H9 (cell line): ENCODE measurements around the gene CLK4. TPM values are rescaled to one million over a fixed set of nuclear protein-coding genes. Genes with fewer than 3 reads are reported as not detected.

ENCODE experiments used
- DNase-seq: peaks from one replicate; pipeline ENCODE4 v3.0.0-alpha.2; 2017
- H2AFZ ChIP-seq: one replicate; pipeline ENCODE4 v1.6.1; 2013; ENCODE audit warnings: mild to moderate bottlenecking, low read length, control low read depth, moderate library complexity
- H2AK5ac ChIP-seq: 2 replicates; pipeline ENCODE4 v1.6.1; 2013; ENCODE audit warnings: low read length, control low read depth, mixed read lengths; ENCODE audit not compliant: insufficient read length
- H2BK120ac ChIP-seq: one replicate; pipeline ENCODE4 v1.6.1; 2013; ENCODE audit warnings: low read depth, mild to moderate bottlenecking, low read length, control low read depth, inconsistent platforms; ENCODE audit not compliant: poor library complexity, severe bottlenecking
- H2BK12ac ChIP-seq: 2 replicates; pipeline ENCODE4 v1.6.1; 2013; ENCODE audit warnings: low read length, control low read depth, mixed read lengths, low read depth; ENCODE audit not compliant: insufficient read length
- H2BK15ac ChIP-seq: 2 replicates; pipeline ENCODE4 v1.6.1; 2013; ENCODE audit warnings: low read depth, low read length, control low read depth
- H2BK20ac ChIP-seq: one replicate; pipeline ENCODE4 v1.6.1; 2013; ENCODE audit warnings: low read depth, mild to moderate bottlenecking, low read length, control low read depth, inconsistent platforms; ENCODE audit not compliant: poor library complexity, severe bottlenecking
- H2BK5ac ChIP-seq: 2 replicates; pipeline ENCODE4 v1.6.1; 2013; ENCODE audit warnings: low read length, control low read depth, mixed read lengths; ENCODE audit not compliant: insufficient read length
- H3K14ac ChIP-seq: 2 replicates; pipeline ENCODE4 v1.6.1; 2013; ENCODE audit warnings: low read length, control low read depth; ENCODE audit not compliant: insufficient read depth
- H3K18ac ChIP-seq: 2 replicates; pipeline ENCODE4 v1.6.1; 2013; ENCODE audit warnings: low read depth, mild to moderate bottlenecking, mixed read lengths, low read length, control low read depth; ENCODE audit not compliant: insufficient read length
- H3K23ac ChIP-seq: 2 replicates; pipeline ENCODE4 v1.6.1; 2013; ENCODE audit warnings: low read length, control low read depth, mixed read lengths, low read depth; ENCODE audit not compliant: insufficient read length
- H3K23me2 ChIP-seq: 2 replicates; pipeline ENCODE4 v1.6.1; 2013; ENCODE audit warnings: low read depth, mild to moderate bottlenecking, mixed read lengths, low read length, control low read depth; ENCODE audit not compliant: insufficient read length, poor library complexity, severe bottlenecking
- H3K27ac ChIP-seq: 2 replicates; pipeline ENCODE4 v1.5.1; 2013; ENCODE audit warnings: low read length, control low read depth, mixed read lengths, low read depth; ENCODE audit not compliant: insufficient read length
- H3K27me3 ChIP-seq: 2 replicates; pipeline ENCODE4 v1.6.1; 2013; ENCODE audit warnings: low read length, control low read depth, inconsistent platforms; ENCODE audit not compliant: insufficient read depth
- H3K4ac ChIP-seq: 2 replicates; pipeline ENCODE4 v1.6.1; 2013; ENCODE audit warnings: low read depth, mild to moderate bottlenecking, control low read depth, inconsistent platforms, low read length, moderate library complexity
- H3K4me1 ChIP-seq: 2 replicates; pipeline ENCODE4 v1.6.1; 2013; ENCODE audit warnings: low read length, control low read depth, inconsistent platforms; ENCODE audit not compliant: insufficient read depth
- H3K4me2 ChIP-seq: 2 replicates; pipeline ENCODE4 v1.6.1; 2013; ENCODE audit warnings: low read length, control low read depth, mixed read lengths; ENCODE audit not compliant: insufficient read length, insufficient read depth
- H3K56ac ChIP-seq: 2 replicates; pipeline ENCODE4 v1.6.1; 2013; ENCODE audit warnings: low read depth, mild to moderate bottlenecking, mixed read lengths, low read length, control low read depth; ENCODE audit not compliant: insufficient read length
- H3K79me1 ChIP-seq: 2 replicates; pipeline ENCODE4 v1.6.1; 2013; ENCODE audit warnings: low read depth, mild to moderate bottlenecking, moderate library complexity, low read length, control low read depth, inconsistent platforms; ENCODE audit not compliant: insufficient read depth, poor library complexity, severe bottlenecking
- H3K79me2 ChIP-seq: 2 replicates; pipeline ENCODE4 v1.6.1; 2013; ENCODE audit warnings: low read length, control low read depth, inconsistent platforms; ENCODE audit not compliant: insufficient read depth
- H3K9ac ChIP-seq: 2 replicates; pipeline ENCODE4 v1.6.1; 2013; ENCODE audit warnings: low read length, control low read depth, mixed read lengths; ENCODE audit not compliant: insufficient read length; ENCODE audit errors: extremely low read depth
- H3K9me3 ChIP-seq: one replicate; pipeline ENCODE4 v1.6.1; 2013; ENCODE audit warnings: low read depth, low read length, inconsistent platforms; ENCODE audit not compliant: control insufficient read depth
- H3T11ph ChIP-seq: one replicate; pipeline ENCODE4 v1.6.1; 2013; ENCODE audit warnings: mild to moderate bottlenecking, low read length, control low read depth, inconsistent platforms
- H4K20me1 ChIP-seq: one replicate; pipeline ENCODE4 v1.6.1; 2013; ENCODE audit not compliant: control insufficient read depth, insufficient read length, insufficient read depth
- H4K5ac ChIP-seq: 2 replicates; pipeline ENCODE4 v1.6.1; 2013; ENCODE audit warnings: low read depth, mild to moderate bottlenecking, mixed read lengths, low read length, control low read depth; ENCODE audit not compliant: insufficient read length
- H4K8ac ChIP-seq: replicated peaks from 2 replicates; pipeline ENCODE4 v1.6.1; 2013; ENCODE audit warnings: low read length, control low read depth, mixed read lengths, low read depth; ENCODE audit not compliant: insufficient read length
- H4K91ac ChIP-seq: 2 replicates; pipeline ENCODE4 v1.6.1; 2013; ENCODE audit warnings: low read depth, mild to moderate bottlenecking, moderate library complexity, mixed read lengths, low read length, control low read depth; ENCODE audit not compliant: insufficient read length
- H3K27ac Mint-ChIP-seq, 3 experiments: 2 replicates in 2 of 3; 3 replicates in 1 of 3; pipeline ENCODE4 v1.8.0; 2020 to 2021; ENCODE audit warnings: mixed read lengths in 3 of 3, mild to moderate bottlenecking in 1 of 3, moderate library complexity in 1 of 3
- H3K27me3 Mint-ChIP-seq: 2 replicates; pipeline ENCODE4 v1.8.0; 2021; ENCODE audit warnings: low read depth, mild to moderate bottlenecking, moderate library complexity, mixed read lengths
- H3K36me3 Mint-ChIP-seq, 3 experiments: 2 replicates in 2 of 3; 3 replicates in 1 of 3; pipeline ENCODE4 v1.8.0; 2020 to 2021; ENCODE audit warnings: low read depth in 3 of 3, mixed read lengths in 3 of 3; ENCODE audit not compliant: insufficient read depth in 1 of 3
- H3K4me1 Mint-ChIP-seq, 2 experiments: 2 replicates each; pipeline ENCODE4 v1.8.0; 2020; ENCODE audit warnings: mixed read lengths in 2 of 2
- H3K4me3 Mint-ChIP-seq, 2 experiments: 2 replicates in 1 of 2; 3 replicates in 1 of 2; pipeline ENCODE4 v1.8.0; 2020 to 2021; ENCODE audit warnings: mild to moderate bottlenecking in 2 of 2, mixed read lengths in 2 of 2, moderate library complexity in 1 of 2
- H3K9me3 Mint-ChIP-seq, 2 experiments: 2 replicates in 1 of 2; 3 replicates in 1 of 2; pipeline ENCODE4 v1.8.0; 2020; ENCODE audit warnings: mild to moderate bottlenecking in 2 of 2, mixed read lengths in 2 of 2, moderate library complexity in 1 of 2
- WGBS: extraction: QIAGEN DNeasy Blood & Tissue Kit; methylation state at CpG from one replicate; pipeline ENCODE4 v1.1.7; 2013; ENCODE audit warnings: missing lambda C conversion rate, low lambda C conversion rate, mixed read lengths; ENCODE audit not compliant: insufficient read length; ENCODE audit errors: extremely low coverage; 5-methylcytosine and 5-hydroxymethylcytosine counted together
- total RNA-seq: library from RNA; stranded (reverse); gene quantifications from 2 replicates; pipeline ENCODE4 v1.2.1, GENCODE V29; 2021
- TF ChIP-seq, protein P1 (sequence below): fragments of 200-600 bp; sonication (generic); conservative IDR thresholded peaks from 3 replicates; pipeline ENCODE4 v1.8.0; 2021; ENCODE audit warnings: antibody characterized with exemption, mild to moderate bottlenecking

Gene CLK4
- total RNA-seq, 1 experiment from 2014 or later, result 12.5 TPM

DNA sequence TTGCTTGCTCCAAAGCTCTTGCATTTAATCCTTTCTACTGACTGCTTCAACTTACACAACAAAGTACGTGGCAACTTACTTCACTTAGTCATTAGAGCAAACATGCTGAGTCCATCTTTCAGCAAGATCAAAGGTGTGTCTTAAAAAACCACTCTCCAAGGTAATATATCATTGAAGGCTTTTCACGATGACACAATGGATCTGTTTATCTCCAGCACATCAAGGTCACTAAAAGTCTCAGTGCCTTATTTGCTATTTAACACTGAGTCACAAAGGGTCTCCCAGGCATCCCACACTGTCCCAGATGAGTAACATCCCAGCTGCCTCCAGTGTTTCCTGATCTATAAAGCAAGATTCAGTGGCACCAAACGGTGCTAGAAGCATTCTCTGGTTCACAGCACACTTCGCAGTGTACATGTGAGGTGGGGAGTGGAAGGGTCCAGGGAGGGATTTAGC is 3.7 kb upstream of the CLK4 start:
- Histone ChIP-seq H2BK5ac (no peak overlapping the region), H2BK15ac (no peak overlapping the region), H2BK12ac (no peak overlapping the region), H3K27me3 (no peaks in the 10 kb centered on the region), H4K8ac (no peak overlapping the region), H3T11ph (no peak overlapping the region), H3K9me3 (no peaks in the 10 kb centered on the region), H3K23me2 (peaks cover 7% of the 10 kb centered on the region), H4K20me1 (no peaks in the 10 kb centered on the region), H3K14ac (no peak overlapping the region), H3K9ac (no peak overlapping the region), H2AK5ac (no peak overlapping the region), H3K56ac (no peak overlapping the region), H4K91ac (no peak overlapping the region), H3K4ac (no peak overlapping the region), H3K18ac (no peak overlapping the region), H2BK20ac (no peak overlapping the region), H2AFZ (no peak overlapping the region), H2BK120ac (no peak overlapping the region), H3K79me1 (no peaks in the 10 kb centered on the region), H3K27ac (no peak overlapping the region), H3K23ac (no peak overlapping the region), H4K5ac (no peak overlapping the region), H3K4me2 (no peak overlapping the region), H3K4me1 (0 out of 2 replicates have a peak, but pooled peaks cover 4% of the 10 kb centered on the region), H3K79me2 (peaks cover 3% of the 10 kb centered on the region; the same call in 1 of the 2 replicates)
- TF ChIP-seq, protein P1, sequence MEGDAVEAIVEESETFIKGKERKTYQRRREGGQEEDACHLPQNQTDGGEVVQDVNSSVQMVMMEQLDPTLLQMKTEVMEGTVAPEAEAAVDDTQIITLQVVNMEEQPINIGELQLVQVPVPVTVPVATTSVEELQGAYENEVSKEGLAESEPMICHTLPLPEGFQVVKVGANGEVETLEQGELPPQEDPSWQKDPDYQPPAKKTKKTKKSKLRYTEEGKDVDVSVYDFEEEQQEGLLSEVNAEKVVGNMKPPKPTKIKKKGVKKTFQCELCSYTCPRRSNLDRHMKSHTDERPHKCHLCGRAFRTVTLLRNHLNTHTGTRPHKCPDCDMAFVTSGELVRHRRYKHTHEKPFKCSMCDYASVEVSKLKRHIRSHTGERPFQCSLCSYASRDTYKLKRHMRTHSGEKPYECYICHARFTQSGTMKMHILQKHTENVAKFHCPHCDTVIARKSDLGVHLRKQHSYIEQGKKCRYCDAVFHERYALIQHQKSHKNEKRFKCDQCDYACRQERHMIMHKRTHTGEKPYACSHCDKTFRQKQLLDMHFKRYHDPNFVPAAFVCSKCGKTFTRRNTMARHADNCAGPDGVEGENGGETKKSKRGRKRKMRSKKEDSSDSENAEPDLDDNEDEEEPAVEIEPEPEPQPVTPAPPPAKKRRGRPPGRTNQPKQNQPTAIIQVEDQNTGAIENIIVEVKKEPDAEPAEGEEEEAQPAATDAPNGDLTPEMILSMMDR, result no peak
- no CpG with 5 or more reads among the region's 4 CpGs for WGBS
- H3K9me3 Mint-ChIP-seq, result peaks cover 0 to 6% of the 10 kb centered on the region in 2 experiments; a peak in 3 of 5 replicates
- no peak for DNase-seq
- H3K4me1 Mint-ChIP-seq, result peaks cover 10 to 20% of the 10 kb centered on the region in 2 experiments
- H3K27me3 Mint-ChIP-seq, result peaks cover 65% of the 10 kb centered on the region
- no peak overlapping the region for H3K4me3 Mint-ChIP-seq
- no peak overlapping the region for H3K27ac Mint-ChIP-seq
- H3K36me3 Mint-ChIP-seq, result no peaks in the 10 kb centered on the region; a peak in 2 of 7 replicates
